ENCODE data around the gene ADD2. TPM values are rescaled to one million over a fixed set of nuclear protein-coding genes. Genes with fewer than 3 reads are reported as not detected.
"Not testable (repeated sequence)": the region's sequence is repeated elsewhere in the genome, so short reads cannot be mapped to it uniquely, and the experiment has no call there.

ADD2 gene, protein sequence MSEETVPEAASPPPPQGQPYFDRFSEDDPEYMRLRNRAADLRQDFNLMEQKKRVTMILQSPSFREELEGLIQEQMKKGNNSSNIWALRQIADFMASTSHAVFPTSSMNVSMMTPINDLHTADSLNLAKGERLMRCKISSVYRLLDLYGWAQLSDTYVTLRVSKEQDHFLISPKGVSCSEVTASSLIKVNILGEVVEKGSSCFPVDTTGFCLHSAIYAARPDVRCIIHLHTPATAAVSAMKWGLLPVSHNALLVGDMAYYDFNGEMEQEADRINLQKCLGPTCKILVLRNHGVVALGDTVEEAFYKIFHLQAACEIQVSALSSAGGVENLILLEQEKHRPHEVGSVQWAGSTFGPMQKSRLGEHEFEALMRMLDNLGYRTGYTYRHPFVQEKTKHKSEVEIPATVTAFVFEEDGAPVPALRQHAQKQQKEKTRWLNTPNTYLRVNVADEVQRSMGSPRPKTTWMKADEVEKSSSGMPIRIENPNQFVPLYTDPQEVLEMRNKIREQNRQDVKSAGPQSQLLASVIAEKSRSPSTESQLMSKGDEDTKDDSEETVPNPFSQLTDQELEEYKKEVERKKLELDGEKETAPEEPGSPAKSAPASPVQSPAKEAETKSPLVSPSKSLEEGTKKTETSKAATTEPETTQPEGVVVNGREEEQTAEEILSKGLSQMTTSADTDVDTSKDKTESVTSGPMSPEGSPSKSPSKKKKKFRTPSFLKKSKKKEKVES
- 1 to 10 TPM; 5.5 to 5.7 (median 5.6) TPM for polyA plus RNA-seq (ENCODE audit: insufficient read length in 3 of 3)

DNA sequence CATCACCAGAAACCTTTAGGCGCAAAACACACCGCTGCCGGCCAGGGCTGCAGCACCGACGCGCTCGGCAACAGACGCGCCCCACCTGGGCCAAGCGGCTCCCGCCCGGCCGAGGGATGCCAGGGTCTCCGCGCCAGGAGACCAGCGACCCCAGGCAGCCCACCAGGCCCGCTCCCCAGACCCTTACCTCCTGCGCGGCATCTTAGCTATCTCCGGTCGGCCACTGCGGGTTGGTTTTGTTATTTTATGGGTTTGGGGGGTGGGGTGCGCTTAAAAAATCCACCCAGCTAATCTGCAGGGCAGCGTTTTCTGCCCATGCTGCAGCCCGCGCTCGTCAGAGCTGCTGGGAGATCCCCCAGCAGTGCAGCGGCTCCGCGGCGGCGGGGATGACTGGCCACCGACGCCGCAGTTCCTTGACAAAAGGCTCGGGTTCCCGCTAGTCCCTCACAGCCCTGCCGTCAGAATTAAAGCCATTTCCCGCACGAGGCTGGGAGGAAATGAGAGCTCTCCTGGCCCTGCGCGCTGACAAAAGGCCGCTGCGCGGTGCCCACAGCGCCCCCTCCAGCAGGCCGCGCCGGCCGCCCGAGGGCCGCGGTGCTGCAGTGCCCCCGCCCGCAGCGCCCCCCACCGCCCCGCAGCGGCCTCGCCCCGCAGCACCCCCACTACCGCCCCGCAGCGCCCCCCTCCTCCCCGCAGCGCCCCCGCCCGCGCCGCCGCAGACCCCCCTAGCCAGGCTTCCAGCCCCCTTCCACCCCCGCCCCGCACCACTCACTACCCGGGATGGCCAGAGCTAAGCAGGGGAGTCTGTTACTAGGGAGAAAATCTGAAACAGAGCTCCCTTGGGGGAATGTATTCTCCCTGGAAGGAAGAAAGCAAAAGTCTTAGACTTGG, at the start of gene ADD2:
ADD2 (minus strand) TSS at position 502 of the 891 bp plus-strand sequence. CDS start 61,792 bp downstream, outside the sequence.
- DNase-seq (ENCODE audit: low read depth in 3 of 3, low spot score in 2 of 3) = no peak

DNA sequence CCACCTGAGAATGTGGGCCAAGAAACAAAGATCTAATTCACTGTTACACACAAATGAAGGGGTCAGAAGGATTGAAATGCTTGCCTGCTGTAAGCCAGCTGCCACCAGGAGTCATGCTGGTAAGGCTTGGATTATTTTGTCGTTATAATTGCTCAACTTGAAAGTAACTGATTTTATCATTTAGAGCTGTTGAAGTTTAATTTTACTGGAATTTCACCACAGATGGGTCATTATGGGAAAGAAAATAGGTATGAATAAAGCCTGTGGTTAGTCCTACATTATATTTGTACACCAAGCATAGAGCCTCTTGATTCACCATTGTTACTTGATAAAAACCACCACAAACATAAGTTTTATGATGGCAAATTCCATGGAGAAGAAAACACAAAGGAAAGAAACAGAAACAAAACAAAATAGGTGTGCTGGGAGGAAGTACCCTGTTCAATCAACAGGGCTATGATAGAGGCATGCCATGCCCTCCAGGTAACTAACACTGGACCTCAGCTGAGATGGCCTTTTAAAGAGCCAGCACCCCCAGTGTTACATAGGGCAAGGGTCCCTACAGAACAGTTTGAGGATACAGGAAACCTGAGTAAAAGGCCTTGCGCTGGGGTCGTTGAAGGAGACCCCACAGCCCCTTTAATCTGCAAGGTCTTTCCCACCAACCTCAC, 49.4 kb upstream of the ADD2 start:
- DNase-seq (ENCODE audit: low read depth in 3 of 3, low spot score in 2 of 3) = no peak

DNA sequence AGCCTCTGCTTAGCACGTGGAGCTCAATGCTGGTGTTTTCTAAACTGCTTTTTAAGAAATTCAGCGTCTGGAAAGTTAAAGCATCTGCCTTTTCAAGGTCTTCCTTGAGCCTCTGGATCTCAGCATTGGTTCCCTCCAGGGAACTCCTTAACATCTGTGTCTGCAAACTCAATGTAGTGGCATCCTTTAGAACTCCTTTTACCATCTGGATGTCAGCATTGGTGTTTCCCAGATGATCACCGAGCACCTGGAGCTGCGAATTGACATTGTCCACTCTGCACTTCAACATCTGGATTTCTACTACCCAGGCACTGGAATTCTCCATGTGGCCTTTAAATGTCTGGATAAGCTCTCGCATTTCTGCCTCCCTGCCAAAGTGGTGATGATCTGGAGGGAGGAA, 48.7 kb upstream of the ADD2 start:
- DNase-seq (ENCODE audit: low read depth in 3 of 3, low spot score in 2 of 3) = no peak

DNA sequence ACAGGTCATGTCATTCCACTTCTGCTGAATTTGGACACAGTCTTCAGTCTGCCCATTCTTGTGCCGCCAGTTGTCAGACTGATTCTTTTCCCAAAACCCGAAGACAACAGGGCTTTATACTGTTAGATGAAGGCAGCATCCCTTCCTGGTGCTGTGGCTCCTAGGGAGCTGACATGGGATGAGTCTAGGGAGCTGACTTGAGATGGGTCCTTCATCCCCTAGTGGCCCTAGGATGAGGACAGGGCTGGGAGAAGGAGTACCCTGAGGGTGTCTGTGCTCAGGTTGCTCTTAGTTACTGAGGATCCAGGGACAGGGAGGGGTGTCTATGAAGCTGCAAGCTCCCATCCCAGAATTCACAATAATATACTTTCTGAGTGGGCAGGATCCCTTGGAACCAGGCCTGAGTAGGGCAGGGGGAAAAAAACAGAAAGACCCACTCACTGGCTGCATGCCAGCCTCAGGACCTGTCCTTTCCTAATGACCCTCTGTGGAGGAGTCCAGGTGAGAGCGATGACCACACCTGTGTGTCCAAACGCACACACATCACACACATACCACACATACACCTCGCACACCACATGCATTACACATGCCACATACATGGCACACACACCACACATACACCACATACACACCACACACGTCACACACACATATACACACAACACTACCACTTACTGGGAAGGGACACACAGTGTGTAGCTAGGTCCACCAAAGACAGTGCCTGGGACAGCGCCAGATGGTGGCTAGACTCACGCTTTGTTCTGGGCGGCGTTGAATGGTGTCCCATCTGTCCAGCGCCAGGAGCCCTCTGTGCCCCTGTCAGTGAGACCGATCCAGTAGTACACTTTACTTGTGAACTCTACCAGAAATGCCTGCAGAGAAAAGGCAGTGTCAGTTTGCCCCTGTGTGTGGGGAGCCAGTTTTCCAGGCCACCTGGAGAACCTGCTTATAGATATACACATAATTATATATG, 41.3 kb upstream of the ADD2 start:
- DNase-seq (ENCODE audit: low read depth in 3 of 3, low spot score in 2 of 3) = no peak

DNA sequence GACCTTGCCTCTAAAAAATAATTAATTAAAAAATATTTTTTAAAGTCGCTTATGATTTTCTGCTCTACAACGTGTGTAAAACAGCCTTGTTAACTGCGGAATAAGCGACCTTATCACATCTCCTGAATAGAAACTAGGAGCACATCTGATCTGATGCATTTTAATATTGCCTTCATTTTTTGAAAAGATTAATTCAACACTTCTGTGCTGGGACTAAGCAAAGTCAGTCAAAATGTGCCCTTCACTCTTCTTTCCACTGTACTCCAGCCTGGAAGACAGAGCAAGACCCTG, 39.8 kb upstream of the ADD2 start:
- DNase-seq (ENCODE audit: low read depth in 3 of 3, low spot score in 2 of 3) = no peak

DNA sequence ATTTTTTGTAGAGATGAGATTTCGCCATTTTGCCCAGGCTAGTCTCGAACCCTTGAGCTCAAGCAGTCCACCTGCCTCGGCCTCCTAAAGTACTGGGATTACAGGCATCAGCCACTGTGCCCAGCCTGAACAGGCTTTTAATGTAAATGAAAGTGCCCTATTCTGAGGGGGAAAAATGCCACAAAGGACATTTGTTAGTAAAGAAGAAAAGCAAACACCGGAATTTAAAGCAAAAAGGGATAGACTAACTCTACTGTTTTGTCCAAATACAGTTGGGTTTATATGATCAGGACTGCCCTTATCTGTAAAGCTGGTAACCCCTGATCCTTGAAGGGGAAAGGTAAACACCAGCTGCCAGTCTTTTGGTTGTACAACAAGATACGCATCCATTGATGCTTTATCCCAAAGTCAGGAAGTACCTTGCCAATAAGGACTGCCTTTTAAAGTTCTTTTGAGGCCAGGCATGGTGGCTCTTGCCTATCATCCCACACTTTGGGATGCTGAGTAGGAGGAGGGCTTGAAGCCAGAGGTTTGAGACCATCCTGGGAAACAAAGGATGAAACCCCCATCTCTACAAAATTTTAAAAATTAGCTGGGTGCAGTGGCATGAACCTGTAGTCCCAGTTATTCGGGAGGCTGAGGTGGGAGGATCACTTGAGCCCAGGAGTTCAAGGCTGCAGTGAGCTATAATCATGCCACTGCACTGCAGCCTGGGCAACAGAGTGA, 39.3 kb upstream of the ADD2 start:
- no peak for DNase-seq (ENCODE audit: low read depth in 3 of 3, low spot score in 2 of 3)

DNA sequence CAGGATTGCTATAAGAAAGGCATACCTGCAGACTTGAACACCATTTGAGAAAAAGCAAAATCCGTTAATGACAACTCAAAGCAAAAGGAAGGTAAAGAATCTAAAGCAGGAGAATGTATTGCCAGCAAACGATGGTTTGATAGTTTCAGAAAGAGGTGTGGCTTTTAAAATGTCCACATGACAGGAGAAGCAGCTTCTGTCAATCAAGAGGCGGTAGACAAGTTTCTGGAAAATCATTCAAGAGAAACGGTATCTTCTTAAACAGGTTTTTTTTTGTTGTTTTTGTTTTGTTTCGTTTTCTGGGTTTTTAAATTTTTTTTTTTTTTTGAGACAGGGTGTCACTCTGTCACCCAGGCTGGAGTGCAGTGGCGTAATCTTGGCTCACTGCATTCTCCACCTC, 38.6 kb upstream of the ADD2 start:
- DNase-seq (ENCODE audit: low read depth in 3 of 3, low spot score in 2 of 3) = no peak

DNA sequence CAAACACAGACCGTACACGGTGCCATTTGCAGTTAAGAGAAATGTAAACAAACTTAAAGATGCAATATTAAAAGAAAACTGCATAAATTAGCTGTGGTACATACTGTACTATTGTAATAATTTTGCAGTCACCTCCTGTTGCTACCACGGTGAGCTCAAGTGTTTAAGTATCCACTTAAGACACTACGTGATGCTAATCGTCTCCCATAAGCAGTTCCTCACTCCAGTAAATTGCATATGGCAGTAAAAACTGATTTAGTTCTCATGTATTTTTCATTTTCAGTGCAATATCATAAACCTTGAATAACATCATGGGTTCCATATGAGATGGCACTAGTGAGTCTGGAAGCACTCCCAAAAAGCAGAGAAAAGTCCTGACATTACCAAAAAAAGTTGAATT, 38.0 kb upstream of the ADD2 start:
- no peak for DNase-seq (ENCODE audit: low read depth in 3 of 3, low spot score in 2 of 3)

DNA sequence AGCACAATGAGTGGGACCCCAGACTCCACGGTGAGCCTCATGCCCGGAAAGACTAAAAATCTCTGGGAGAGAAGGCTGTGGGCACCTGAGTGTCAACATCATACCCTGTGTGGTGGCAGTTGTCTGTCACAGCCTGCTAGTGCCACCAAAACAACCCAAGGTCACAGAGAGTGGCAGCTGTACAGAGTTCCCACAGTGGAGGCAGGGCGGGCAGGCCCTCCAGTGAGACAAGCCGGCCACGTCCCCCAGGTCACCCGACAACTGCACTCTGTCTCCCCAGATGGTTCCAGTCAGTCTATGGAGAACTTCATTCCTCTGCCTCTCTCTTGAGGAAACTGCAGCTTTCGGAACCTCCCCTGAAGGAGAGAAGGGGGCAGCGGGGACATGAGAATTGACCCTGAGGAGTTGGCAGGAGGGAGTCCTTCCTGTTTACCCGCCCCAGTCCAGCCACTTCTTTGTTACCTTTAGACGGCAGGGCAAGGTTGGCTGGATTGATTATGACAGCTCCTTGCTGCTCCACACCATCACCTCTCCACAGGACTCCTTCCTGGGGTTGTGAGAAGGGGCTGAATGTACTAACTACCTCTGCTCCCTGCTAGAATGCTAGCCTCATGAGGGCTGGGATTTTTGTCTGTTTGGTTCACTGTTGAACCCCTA, 33.7 kb upstream of the ADD2 start:
- DNase-seq (ENCODE audit: low read depth in 3 of 3, low spot score in 2 of 3) = no peak

DNA sequence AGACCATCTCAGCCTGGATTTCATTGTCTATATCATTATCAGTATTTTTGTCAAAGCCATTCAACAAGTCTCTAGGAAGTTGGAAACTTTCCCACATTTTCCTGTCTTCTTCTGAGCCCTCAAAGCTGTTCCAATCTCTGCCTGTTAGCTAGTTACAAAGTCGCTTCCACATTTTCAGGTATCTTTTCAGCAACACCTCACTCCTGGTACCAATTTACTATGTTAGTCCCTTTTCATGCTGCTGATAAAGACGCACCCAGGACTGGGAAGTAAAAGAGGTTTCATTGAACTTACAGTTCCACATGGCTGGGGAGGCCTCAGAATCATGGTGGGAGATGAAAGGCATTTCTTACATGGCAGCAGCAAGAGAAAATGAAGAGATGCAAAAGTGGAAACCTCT, 31.7 kb upstream of the ADD2 start:
- no peak for DNase-seq (ENCODE audit: low read depth in 3 of 3, low spot score in 2 of 3)

DNA sequence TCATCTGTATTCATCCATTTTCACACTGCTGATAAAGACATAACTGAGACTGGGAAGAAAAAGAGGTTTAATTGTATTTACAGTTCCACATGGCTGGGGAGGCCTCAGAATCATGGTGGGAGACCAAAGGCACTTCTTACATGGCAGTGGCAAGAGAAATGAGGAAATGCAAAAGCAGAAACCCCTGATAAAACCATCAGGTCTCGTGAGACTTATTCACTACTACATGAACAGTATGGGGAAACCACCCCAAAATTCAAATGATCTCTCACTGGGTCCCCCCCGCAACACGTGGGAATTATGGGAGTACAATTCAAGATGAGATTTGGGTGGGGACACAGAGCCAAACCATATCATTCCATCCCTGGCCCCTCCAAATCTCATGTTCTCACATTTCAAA, 30.0 kb upstream of the ADD2 start:
- not testable (repeated sequence) for DNase-seq (ENCODE audit: low read depth in 3 of 3, low spot score in 2 of 3)

DNA sequence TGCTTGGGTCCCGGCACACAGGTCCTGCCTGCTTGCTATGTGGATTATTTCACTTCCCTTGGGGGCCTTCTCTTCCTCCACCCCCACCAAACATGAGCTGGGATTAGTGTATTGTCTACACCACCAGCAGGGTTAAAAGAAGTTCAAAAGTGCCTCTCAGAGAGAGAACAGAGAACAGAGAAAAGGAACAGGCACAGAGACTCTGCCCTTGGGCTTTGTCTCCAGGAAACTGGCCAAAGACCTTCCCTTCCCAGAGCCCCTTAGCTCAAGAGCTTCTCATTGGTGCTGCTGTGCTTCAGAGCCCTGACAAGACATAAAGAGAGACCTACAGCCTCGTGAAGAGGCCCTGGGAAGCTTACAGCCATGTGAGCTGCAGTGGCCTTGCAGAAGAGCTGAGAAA, 29.5 kb upstream of the ADD2 start:
- DNase-seq (ENCODE audit: low read depth in 3 of 3, low spot score in 2 of 3) = no peak

DNA sequence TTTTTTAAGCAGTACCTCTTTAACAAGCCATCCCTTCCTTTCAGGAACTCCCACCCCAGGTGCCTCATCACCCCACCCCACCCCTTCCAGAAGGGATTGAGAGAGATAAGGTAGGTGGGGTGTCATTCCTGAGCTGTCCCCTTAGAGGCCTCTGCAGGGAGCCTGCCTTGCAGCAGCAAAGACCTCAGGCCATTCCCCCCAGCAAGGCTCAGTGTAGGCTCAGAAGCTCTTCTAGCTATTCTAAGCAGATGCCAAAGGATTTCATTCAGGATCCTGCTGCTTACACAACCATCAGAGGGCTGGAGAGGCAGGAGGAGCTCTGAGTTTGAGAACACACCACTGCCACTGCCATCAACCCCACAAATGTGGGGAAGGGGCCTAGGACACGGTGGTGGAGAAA, 28.3 kb upstream of the ADD2 start:
- DNase-seq (ENCODE audit: low read depth in 3 of 3, low spot score in 2 of 3) = no peak

DNA sequence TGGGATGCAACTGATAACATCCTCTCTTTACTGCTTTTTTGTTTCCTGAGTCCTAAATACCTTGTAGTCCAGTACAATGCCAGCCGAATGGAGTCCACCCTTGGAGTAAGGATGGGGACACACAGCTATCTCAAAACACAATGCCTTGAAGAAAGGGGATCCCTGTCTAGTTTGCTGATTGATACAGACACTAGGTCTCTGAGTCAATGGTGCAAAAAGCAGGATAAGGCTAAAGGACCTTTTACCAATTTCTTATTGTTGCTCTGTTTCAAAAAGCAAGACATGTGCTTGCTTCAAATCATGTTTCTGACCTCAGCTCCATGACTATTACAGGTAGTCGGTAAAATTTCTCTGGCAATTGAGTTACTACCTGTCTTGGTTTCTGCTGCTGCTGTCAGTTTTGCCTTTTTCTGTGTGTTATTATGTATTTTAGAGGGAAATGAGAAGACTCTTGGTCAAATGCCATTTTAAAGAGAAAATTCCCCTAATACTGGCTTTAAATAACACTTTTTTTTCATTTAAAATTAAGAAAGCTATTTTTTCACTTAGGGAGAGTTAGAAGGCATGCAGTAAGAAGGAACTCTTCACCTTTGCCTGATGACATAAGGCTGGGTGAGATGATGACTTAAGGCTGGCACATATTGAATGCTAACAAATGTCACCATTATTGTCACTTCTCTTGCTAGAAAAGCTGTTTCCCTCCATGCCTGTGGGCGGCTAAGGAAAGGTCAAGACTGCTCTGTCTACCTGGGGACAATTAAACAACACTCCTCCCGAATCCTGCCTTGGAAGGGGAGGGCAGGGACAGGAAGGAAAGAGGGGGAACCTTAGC, 27.4 kb upstream of the ADD2 start:
- no peak for DNase-seq (ENCODE audit: low read depth in 3 of 3, low spot score in 2 of 3)

DNA sequence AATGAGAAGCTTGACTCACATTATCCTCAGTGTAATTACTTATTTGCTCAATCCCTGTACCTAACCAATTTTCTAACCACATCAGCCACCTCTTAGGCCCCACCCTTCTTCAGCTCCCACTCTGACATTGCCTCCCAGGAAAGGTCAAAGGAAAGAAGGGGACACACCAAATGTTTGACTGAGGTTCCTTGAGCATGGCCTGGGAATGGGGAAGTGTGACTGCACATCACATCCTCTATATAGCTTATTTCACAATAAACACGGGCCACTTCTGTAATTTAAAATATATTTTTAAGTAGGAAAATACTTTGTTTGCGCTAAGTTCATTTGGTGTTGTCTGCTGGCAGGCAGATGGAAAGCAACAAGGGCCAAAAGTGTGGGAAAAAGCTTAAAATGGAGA, 25.4 kb upstream of the ADD2 start:
- no peak for DNase-seq (ENCODE audit: low read depth in 3 of 3, low spot score in 2 of 3)

DNA sequence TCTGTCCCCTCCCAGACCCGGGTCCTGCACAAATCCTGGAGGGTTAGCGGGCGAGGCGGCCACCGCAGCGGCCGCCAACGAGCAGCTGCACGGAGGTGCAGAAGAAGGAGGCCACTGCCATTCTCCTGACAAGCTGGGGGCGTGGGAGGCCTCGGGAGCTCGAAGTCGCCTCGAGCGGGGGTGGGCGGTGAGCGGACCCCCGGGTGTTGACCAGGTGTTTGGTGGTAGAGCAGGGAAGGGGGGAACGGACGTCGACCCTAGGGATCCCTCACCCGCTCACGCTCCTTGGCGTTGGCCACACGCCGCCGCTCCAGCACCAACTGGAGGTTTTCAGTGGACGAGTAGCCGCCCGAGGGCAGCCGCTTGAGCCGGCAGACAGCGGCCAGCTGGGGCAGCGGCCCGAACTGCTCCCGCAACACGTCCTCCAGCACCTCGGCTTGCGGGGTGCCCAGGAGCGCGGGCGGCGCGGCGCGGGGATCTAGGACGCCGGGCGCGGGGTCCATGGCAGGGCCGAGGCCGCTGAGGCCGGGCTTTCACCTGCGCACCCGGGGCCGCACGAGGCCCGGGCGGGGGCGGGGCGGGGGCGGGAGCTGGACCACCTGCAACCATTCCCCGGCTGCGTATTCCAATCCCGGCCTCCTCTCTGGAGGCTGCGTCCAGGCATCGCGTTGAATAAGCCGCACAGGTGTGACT, 22.3 kb upstream of the ADD2 start, which contains the start of gene FIGLA:
FIGLA (minus strand) TSS at position 508 of the 693 bp plus-strand sequence; CDS start at position 503, 5 bp downstream.
- DNase-seq (ENCODE audit: low read depth in 3 of 3, low spot score in 2 of 3) = no peak

All from right renal cortex interstitium (tissue), 3 donors.